Coronary artery (tissue), 2 donors: ENCODE data around the gene SAE1.
"Not testable (repeated sequence)": the region's sequence is repeated elsewhere in the genome, so short reads cannot be mapped to it uniquely, and the experiment has no call there.

Source experiments
- DNase-seq: peaks from one replicate; pipeline ENCODE4 v3.0.0-alpha.2; 2017; ENCODE audit warnings: low spot score
- H3K27ac ChIP-seq, 2 donors: fragments of 200-600 bp; sonication (generic); one replicate each; pipeline ENCODE4 v1.5.1; 2016 to 2019
- H3K4me3 ChIP-seq: fragments of 200-600 bp; sonication (generic); 2 replicates; pipeline ENCODE4 v1.5.1; 2016; ENCODE audit warnings: mild to moderate bottlenecking, moderate library complexity
- TF ChIP-seq, protein P1 (sequence below): fragments of 200-600 bp; sonication (generic); IDR thresholded peaks from one replicate; pipeline ENCODE4 v1.5.1; 2019; ENCODE audit warnings: antibody characterized with exemption

SAE1 gene

GRCh38 chr19:47098608-47099007 is 32.0 kb upstream of the SAE1 start:
- DNase-seq: no peak
- TF ChIP-seq, protein P1, sequence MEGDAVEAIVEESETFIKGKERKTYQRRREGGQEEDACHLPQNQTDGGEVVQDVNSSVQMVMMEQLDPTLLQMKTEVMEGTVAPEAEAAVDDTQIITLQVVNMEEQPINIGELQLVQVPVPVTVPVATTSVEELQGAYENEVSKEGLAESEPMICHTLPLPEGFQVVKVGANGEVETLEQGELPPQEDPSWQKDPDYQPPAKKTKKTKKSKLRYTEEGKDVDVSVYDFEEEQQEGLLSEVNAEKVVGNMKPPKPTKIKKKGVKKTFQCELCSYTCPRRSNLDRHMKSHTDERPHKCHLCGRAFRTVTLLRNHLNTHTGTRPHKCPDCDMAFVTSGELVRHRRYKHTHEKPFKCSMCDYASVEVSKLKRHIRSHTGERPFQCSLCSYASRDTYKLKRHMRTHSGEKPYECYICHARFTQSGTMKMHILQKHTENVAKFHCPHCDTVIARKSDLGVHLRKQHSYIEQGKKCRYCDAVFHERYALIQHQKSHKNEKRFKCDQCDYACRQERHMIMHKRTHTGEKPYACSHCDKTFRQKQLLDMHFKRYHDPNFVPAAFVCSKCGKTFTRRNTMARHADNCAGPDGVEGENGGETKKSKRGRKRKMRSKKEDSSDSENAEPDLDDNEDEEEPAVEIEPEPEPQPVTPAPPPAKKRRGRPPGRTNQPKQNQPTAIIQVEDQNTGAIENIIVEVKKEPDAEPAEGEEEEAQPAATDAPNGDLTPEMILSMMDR: no peak
- Histone ChIP-seq H3K27ac (no peak overlapping the region), H3K4me3 (no peak overlapping the region)

DNA sequence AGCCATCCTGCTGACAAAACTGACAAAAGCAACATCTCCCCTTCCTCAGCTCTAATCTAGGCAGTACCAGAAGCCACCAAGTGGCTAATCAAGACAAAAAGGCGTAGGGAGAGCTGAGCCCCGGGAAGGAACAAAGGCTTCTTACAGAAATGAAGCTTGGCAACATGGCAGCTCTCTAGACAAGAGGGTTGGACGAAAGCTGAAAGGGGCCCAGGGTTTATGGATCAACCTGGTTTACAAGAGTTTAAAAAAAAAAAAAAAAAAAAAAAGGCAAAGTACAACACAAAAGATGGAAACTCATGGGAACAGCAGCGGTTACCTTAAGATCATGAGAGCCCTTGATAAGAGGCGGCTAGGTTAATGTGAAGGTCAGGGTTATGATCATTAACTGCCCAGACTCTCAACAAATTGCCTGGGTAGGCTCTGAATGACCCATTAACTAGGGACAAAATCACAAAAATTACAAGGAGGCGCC is 31.0 kb upstream of the SAE1 start:
- Histone ChIP-seq H3K4me3 (no peak overlapping the region), H3K27ac (no peak overlapping the region)
- DNase-seq: no peak
- TF ChIP-seq, protein P1: no peak

GRCh38 chr19:47100290-47100689 is 30.3 kb upstream of the SAE1 start:
- no peak overlapping the region for H3K27ac ChIP-seq
- no peak overlapping the region for H3K4me3 ChIP-seq
- TF ChIP-seq, protein P1: no peak
- DNase-seq: no peak

GRCh38 chr19:47101116-47101515 is 29.5 kb upstream of the SAE1 start:
- not testable (repeated sequence) for H3K27ac ChIP-seq

DNA sequence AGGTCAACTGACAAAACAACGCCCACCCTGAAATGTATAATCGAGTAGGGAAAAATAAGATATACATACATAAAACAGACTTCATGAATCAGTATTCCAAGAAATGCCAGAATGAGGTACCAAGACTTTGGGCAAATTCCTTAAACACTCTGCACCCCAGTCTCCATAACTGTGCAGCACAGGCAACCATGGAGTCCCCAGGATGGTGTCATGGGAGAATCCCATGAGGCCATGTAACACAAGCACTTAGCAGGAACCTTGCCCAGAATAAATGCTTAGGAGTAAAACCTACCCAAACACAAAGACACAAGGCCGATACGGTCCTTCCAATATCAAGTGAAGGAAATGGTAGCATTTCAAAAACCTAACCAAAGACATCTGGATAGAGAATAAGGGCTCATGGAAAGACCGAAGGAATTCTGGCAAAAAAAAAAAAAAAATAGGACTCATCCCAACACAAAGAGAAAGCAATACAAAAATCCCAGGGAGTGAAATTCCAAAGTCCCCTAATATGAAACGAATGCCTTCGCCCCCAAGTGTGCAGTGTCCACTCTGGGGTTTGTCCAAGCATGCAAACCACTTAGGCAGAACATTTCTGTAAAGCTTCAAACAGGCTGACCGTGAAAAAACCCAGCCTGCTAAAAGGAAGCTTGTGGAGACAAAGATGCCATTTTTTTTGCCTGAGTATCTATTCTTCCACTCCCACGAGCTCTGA is 28.1 kb upstream of the SAE1 start:
- TF ChIP-seq, protein P1: no peak
- Histone ChIP-seq H3K4me3 (no peak overlapping the region), H3K27ac (no peak overlapping the region)
- DNase-seq: no peak

More at GRCh38 chr19:47101116-47101515, 29.5 kb upstream of the SAE1 start:
- DNase-seq, H3K4me3 ChIP-seq: not testable (repeated sequence)

- no peak overlapping the region for H3K4me3 ChIP-seq
- no peak for DNase-seq
- TF ChIP-seq, protein P1: no peak
- peak overlapping the region in 1 of 2 donors; percentile 35 for H3K27ac ChIP-seq
Observed at GRCh38 chr19:47104680-47105079, 26.0 kb upstream of the SAE1 start.

- TF ChIP-seq, protein P1: no peak
- H3K4me3 ChIP-seq: no peak overlapping the region
- H3K27ac ChIP-seq: peak overlapping the region; percentile 58 to 84
Observed at GRCh38 chr19:47105874-47106273, 24.8 kb upstream of the SAE1 start.

More at GRCh38 chr19:47105874-47106273, 24.8 kb upstream of the SAE1 start:
- DNase-seq: no peak
